HuH-7 (cell line): ENCODE measurements around the gene RDH13.
"Not testable (repeated sequence)": the region's sequence is repeated elsewhere in the genome, so short reads cannot be mapped to it uniquely, and the experiment has no call there.

Source experiments
- DNase-seq: peaks from one replicate; pipeline ENCODE4 v3.0.0; 2011; ENCODE audit warnings: low spot score

The RDH13 gene

GRCh38 chr19:55044771-55045716 is 17.9 kb downstream of the RDH13 start:
- no peak for DNase-seq

- DNase-seq: no peak
Observed at GRCh38 chr19:55044286-55044685, 18.7 kb downstream of the RDH13 start.

- DNase-seq: no peak
Observed at GRCh38 chr19:55042688-55043087, 20.3 kb downstream of the RDH13 start.

GRCh38 chr19:55042344-55042678 is 20.6 kb downstream of the RDH13 start:
- no peak for DNase-seq

GRCh38 chr19:55041627-55042343 is 21.2 kb downstream of the RDH13 start:
- DNase-seq: no peak

GRCh38 chr19:55041244-55041626 is 21.7 kb downstream of the RDH13 start:
- DNase-seq: no peak

GRCh38 chr19:55040654-55041053 is 22.3 kb downstream of the RDH13 start:
- DNase-seq: not testable (repeated sequence)

- not testable (repeated sequence) for DNase-seq
Observed at GRCh38 chr19:55037603-55038002, 25.3 kb downstream of the RDH13 start.

- DNase-seq: no peak
Observed at GRCh38 chr19:55036058-55036457, 26.9 kb downstream of the RDH13 start.

- no peak for DNase-seq
Observed at GRCh38 chr19:55034751-55035150, 28.2 kb downstream of the RDH13 start.

GRCh38 chr19:55032976-55033643 is 29.8 kb downstream of the RDH13 start:
- not testable (repeated sequence) for DNase-seq

- no peak for DNase-seq
Observed at GRCh38 chr19:55032170-55032800, 30.7 kb downstream of the RDH13 start.

- no peak for DNase-seq
Observed at GRCh38 chr19:55031178-55031577, 31.8 kb downstream of the RDH13 start.

GRCh38 chr19:55028757-55029156 is 34.2 kb downstream of the RDH13 start:
- DNase-seq: no peak

GRCh38 chr19:55027472-55028337 is 35.2 kb downstream of the RDH13 start:
- peak; percentile 32 for DNase-seq

GRCh38 chr19:55027140-55027471 is 35.8 kb downstream of the RDH13 start:
- DNase-seq: not testable (repeated sequence)

GRCh38 chr19:55024111-55024510 is 38.8 kb downstream of the RDH13 start:
- no peak for DNase-seq

GRCh38 chr19:55020351-55020750 is 42.6 kb downstream of the RDH13 start:
- not testable (repeated sequence) for DNase-seq

GRCh38 chr19:55018633-55019032 is 44.3 kb downstream of the RDH13 start:
- no peak for DNase-seq

- no peak for DNase-seq
Observed at GRCh38 chr19:55018216-55018615, 44.7 kb downstream of the RDH13 start.

GRCh38 chr19:55016017-55016416 is 46.9 kb downstream of the RDH13 start:
- DNase-seq: no peak
